Mucosa of rectum (tissue), 2 donors: ENCODE data around the gene UVSSA.

Experiments
- H3K27ac ChIP-seq, 2 donors: one replicate each; pipeline ENCODE4 v1.7.0; 2013; ENCODE audit warnings: inconsistent platforms in 2 of 2, low read depth in 2 of 2, low read length in 2 of 2
- H3K27me3 ChIP-seq, 2 donors: one replicate each; pipeline ENCODE4 v1.7.0; 2013; ENCODE audit warnings: low read length in 2 of 2; ENCODE audit not compliant: control insufficient read depth in 2 of 2, insufficient read depth in 2 of 2
- H3K36me3 ChIP-seq, 2 donors: one replicate each; pipeline ENCODE4 v1.7.0; 2013; ENCODE audit warnings: low read length in 2 of 2; ENCODE audit not compliant: control insufficient read depth in 2 of 2, insufficient read depth in 2 of 2
- H3K4me1 ChIP-seq, 2 donors: one replicate each; pipeline ENCODE4 v1.7.0; 2013; ENCODE audit warnings: low read length in 2 of 2, mild to moderate bottlenecking in 1 of 2; ENCODE audit not compliant: control insufficient read depth in 2 of 2, insufficient read depth in 2 of 2
- H3K4me3 ChIP-seq, 2 donors: one replicate each; pipeline ENCODE4 v1.7.0; 2013; ENCODE audit warnings: low read length in 2 of 2
- H3K9ac ChIP-seq, 2 donors: one replicate each; pipeline ENCODE4 v1.7.0; 2013; ENCODE audit warnings: low read length in 2 of 2, low read depth in 1 of 2, mild to moderate bottlenecking in 1 of 2
- H3K9me3 ChIP-seq, 2 donors: one replicate each; pipeline ENCODE4 v1.7.0; 2013; ENCODE audit warnings: low read length in 2 of 2; ENCODE audit not compliant: control insufficient read depth in 2 of 2
- donor health status: healthy.
- donor health status: Normal muscosa, but diverticular disease.

The UVSSA gene

DNA sequence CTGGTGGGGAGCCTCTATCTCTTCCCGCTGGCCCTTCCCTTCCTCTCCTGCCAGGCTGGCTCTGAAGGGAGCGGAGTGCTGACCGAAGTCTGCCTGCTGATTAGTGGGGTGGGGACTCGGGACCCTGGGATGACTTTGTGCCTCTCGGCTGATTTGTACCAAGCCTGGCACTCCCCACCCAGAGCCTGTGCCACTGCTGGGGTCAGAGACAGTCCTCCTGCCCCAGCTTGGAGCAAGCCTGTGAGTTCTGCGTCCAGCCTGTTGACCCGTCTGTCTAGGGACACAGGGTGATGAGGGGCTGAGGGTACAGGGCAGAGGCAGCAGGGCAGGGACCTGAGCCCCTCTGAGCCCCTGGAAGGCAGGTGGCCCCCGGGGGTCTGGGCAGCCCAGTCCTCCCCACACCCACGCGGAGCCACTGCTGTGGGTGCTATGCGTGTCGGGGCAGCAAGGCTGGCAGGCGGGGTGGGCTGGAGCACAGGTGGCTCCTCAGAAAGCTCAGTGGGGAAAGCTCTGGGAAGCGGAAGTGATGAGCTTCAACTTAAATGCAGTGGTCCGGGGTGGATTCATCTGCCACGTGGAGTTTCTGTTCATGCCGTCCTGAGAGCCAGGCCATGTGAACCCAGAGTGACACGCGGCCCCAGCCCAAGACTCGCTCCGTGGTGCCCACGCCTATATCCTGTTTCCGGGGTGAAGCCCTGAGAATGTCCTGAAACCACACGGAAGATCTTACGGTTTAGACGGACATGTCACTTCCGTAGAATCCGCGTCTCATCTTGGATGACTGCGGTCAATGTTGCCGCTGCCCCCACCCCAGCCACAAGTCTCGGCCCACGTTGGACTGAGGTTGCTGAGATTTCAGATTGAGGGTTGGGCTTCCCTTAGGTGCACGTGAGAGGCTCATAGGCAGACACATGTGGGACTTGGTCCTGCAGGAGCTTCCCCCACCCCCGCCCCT is 21.1 kb upstream of the UVSSA start:
- Histone ChIP-seq H3K4me3 (no peak overlapping the region), H3K27me3 (no peaks in the 10 kb centered on the region), H3K9me3 (no peaks in the 10 kb centered on the region), H3K4me1 (no peaks in the 10 kb centered on the region), H3K27ac (no peak overlapping the region), H3K9ac (no peak overlapping the region), H3K36me3 (peaks cover 61 to 70% of the 10 kb centered on the region in 2 donors)

DNA sequence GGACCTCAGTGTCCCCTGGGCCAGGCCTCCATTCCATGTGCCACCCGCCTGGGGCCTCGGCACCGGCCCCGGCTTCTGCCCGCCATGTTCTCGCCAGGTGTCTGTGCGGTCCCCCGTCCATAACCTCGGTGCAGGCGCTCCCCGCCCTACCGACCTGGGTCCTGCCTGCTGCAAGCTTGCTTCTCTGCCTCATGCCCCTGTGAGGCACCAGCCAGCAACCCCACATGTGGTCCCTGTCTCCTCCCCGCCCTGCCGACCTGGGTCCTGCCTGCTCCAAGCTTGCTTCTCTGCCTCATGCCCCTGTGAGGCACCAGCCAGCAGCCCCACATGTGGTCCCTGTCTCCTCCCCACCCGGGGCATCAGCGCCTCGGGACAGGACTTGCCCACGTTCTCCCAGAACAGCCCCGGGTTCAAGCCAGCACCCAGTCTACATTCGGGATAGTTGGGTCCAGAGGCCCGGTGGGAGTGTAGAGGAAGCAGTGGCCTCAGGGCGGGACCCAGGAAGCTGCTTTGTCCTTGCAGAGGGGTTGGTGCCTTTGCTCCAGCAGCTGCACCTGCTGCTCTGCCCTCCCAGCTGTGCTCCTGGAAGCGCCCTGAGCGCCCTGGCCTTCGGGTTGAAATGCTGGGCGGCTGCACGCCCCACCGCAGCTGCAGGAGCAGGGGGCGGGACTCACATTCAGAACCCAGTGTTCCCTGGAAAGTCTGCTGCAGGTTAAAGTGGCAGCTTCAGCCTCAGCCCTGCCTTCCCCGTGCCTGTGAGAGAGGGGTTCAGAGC is 20.1 kb upstream of the UVSSA start:
- no peak overlapping the region for H3K4me3 ChIP-seq
- no peaks in the 10 kb centered on the region for H3K9me3 ChIP-seq
- H3K27me3 ChIP-seq, result no peaks in the 10 kb centered on the region
- no peak overlapping the region for H3K27ac ChIP-seq
- H3K36me3 ChIP-seq, result peaks cover 65 to 68% of the 10 kb centered on the region in 2 donors
- H3K9ac ChIP-seq, result no peak overlapping the region
- no peaks in the 10 kb centered on the region for H3K4me1 ChIP-seq

GRCh38 chr4:1327526-1328266 is 19.3 kb upstream of the UVSSA start:
- no peaks in the 10 kb centered on the region for H3K4me1 ChIP-seq
- no peaks in the 10 kb centered on the region for H3K27me3 ChIP-seq
- H3K36me3 ChIP-seq, result peaks cover 60 to 64% of the 10 kb centered on the region in 2 donors
- H3K9ac ChIP-seq, result no peak overlapping the region
- H3K4me3 ChIP-seq, result no peak overlapping the region
- no peak overlapping the region for H3K27ac ChIP-seq
- no peaks in the 10 kb centered on the region for H3K9me3 ChIP-seq

DNA sequence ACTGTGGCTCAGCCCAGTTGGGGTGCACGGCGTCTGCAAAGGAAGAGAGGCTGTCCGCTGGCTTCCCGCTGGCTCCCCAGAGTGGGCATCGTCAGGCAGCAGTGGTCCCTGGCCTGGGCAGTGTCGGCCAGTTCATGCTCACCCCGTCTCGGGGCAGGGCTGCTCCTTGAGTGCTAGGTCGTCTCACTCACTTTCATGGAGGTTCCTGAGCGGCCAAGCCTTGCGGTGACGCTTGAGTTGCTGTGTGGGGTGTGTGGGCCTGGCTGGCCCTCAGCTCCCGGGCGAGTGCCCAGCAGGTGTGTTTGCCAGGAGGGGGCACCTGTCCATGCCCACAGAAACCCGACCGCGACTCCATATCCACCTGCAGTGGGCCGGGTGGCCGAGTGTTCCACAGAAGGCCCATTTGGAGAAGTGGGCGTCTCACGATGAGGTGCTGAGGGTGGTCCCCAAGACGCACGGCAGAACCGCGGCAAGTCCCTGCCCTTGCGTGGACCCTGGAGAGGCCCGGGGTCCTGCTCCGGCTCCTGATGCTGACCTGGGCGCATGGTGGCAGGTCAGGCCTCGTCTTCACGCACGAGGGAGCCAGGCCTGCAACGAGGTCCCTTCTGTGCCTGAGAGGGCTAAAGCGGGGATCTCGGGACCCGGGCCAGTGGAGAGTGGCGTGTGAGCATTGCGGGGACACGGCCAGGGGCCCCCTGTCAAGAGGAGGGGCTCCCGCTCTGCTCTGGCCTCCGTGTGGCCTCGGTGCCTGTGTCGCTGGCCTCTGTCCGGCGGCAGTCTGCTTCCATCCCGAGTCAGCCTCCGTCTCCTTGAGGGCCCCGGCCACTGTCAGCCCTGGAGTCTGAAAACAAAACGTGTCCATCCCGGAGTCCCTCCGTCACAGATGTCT is 18.5 kb upstream of the UVSSA start:
- H3K9ac ChIP-seq, result no peak overlapping the region
- H3K27me3 ChIP-seq, result no peaks in the 10 kb centered on the region
- H3K27ac ChIP-seq, result no peak overlapping the region
- H3K4me3 ChIP-seq, result no peak overlapping the region
- no peaks in the 10 kb centered on the region for H3K9me3 ChIP-seq
- no peaks in the 10 kb centered on the region for H3K4me1 ChIP-seq
- peaks cover 56 to 64% of the 10 kb centered on the region in 2 donors for H3K36me3 ChIP-seq

DNA sequence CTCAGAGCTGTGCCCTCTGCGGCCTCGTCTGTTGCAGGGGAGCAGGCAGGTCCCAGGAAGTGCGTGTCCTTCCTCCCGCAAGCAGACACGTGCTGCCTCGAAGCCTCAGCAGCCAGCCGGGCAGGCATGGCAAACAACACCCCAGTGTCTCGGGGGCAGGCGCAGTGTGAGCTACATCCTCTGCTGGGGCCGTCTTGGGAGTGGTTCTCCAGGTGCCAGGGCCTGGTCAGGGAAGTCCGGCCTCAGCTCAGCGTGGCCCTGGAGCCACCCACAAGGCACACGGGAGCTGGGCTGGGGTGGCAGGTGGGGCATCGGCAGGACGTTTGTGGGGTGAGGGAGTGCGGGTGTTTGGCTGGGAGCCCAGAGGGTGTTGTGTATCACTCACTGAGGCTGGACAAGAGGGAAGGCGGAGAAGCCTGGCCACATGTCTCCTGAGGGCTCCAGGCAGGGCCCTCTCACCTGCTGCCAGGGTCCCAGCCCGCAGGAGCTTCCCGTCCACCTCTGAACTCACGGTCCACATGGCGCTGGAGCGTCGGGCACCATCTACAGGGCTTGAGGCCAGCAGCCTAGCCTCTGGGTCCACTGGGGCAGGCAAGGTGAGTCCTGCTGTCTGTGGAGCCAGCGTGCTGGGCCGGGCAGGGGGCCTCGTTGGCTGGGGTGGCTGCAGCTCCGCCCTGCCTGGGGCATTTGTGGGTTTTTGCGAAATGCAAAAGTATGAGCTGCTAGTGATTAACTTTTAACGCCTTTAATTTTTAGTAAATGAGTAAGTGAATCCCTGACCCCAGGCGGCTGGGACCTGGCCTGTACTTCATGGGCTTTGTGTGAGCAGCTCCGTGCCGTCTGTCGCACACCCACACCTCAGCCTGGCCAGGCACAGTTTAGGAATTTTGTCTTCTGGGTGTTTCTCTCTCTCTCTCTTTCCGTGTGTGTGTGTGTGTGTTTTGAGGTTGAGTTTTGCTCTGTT is 17.3 kb upstream of the UVSSA start:
- Histone ChIP-seq H3K27me3 (no peaks in the 10 kb centered on the region), H3K4me3 (no peak overlapping the region), H3K9ac (no peak overlapping the region), H3K27ac (no peak overlapping the region), H3K9me3 (no peaks in the 10 kb centered on the region), H3K36me3 (peaks cover 57 to 66% of the 10 kb centered on the region in 2 donors), H3K4me1 (no peaks in the 10 kb centered on the region)

DNA sequence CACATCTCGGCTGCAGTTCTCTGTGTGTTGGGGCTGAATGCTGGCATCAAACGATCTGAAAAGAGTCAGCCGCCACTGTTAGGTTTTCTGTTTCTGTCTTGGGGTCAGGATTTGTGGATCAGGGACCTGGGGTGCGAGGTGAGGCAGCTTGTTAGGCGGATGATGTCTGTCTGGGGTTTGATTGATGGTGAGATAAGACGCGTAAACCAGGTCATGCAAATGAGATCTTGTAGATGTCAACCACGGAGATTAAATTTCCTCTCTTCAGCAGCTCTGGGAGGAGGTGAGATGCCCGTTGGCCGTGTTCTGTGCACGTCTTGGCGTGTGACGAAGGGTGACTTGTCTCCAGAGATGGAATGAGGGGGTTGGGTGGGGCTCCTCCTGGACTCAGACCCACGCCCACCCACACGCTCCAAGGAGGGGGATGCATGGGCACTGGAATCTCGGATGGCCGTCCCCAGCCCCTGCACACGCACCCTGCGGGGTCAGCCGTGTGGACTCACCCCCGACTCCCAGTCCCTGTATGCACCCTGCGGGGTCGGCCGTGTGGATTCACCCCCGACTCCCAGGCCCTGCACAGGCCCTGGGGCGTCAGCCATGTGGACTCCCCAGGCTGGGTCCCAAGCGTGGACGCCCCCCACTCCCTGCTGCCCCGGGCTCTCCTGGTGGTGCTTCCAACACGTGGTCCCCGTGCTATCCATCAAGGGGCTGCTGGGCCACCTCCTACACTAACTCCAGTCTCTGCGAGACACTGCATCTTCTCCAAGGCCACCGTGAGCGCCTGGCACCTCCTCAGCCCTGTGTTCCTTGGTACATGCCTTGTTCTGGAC is 16.0 kb upstream of the UVSSA start:
- H3K4me3 ChIP-seq, result no peak overlapping the region

DNA sequence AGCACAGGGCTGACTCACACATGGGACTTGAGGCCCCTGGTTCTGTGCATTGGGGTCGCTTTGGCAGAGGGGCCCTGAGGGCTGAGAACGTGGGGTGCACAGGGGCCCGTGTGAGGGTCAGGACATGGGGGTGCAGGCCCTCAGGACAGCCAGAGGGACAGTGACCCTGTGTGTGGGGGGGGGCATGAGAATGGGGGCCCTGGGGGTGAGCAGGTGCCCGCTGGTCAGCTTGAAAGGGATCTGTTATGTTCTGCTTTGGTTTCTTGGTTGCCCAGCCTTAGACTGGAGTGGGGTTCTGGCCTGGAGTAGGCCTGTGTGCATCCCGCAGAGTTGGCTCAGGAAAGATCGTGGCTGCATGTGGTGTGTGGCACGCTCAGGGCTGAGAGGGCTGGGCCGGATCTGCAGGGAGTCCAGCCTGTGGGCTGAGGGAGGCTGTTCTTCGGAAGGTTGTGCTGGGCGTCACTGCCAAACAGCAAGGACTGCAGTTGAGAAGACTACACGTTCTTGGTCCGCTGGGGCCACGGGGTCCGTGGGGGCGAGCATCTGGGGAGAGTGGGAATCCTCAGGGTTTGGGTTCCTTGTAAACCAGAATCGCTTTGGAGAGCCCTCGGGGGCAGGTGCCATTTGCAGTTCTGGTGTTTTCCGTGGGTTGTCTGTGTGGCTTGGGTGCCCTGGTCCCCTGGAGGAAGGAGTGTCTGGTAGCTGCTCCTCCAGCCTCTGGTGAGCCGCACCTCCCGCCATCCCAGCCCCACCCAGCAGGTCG is 15.2 kb upstream of the UVSSA start:
- Histone ChIP-seq H3K27me3 (no peaks in the 10 kb centered on the region), H3K9me3 (no peaks in the 10 kb centered on the region), H3K36me3 (peaks cover 56 to 61% of the 10 kb centered on the region in 2 donors), H3K4me1 (no peaks in the 10 kb centered on the region), H3K27ac (peak overlapping the region in 1 of 2 donors; percentile 4), H3K4me3 (no peak overlapping the region), H3K9ac (no peak overlapping the region)

More for the DNA sequence above, 16.0 kb upstream of the UVSSA start:
- Histone ChIP-seq H3K4me1 (no peaks in the 10 kb centered on the region), H3K27ac (peak overlapping the region in 1 of 2 donors; percentile 4), H3K9ac (no peak overlapping the region), H3K9me3 (no peaks in the 10 kb centered on the region), H3K36me3 (peaks cover 57 to 61% of the 10 kb centered on the region in 2 donors), H3K27me3 (no peaks in the 10 kb centered on the region)

GRCh38 chr4:1332686-1333085 is 14.3 kb upstream of the UVSSA start:
- Histone ChIP-seq H3K27me3 (no peaks in the 10 kb centered on the region), H3K27ac (no peak overlapping the region), H3K4me3 (no peak overlapping the region), H3K9me3 (no peaks in the 10 kb centered on the region), H3K4me1 (no peaks in the 10 kb centered on the region), H3K36me3 (peaks cover 56 to 61% of the 10 kb centered on the region in 2 donors), H3K9ac (no peak overlapping the region)
